B cell (primary cell): ENCODE data around the gene NEO1. TPM values are rescaled to one million over a fixed set of nuclear protein-coding genes. Genes with fewer than 3 reads are reported as not detected.

ENCODE experiments used
- ATAC-seq: fragments of 200-7000 bp; cut with Tn5 transposase; one replicate; pipeline ENCODE4 v1.10.0; 2021; ENCODE audit warnings: low read depth, mild to moderate bottlenecking, moderate number of reproducible peaks, moderate library complexity
- CTCF ChIA-PET: fragments of 350-600 bp; sonication (Branson Sonifier 250); formaldehyde crosslinking; loops from one replicate; lab custom pipeline; 2021; ENCODE audit warnings: antibody characterized with exemption, inconsistent platforms; lab: Charles Lee
- POLR2A ChIA-PET: fragments of 350-600 bp; sonication (Branson Sonifier 250); formaldehyde crosslinking; loops from one replicate; lab custom pipeline; 2021; ENCODE audit warnings: antibody characterized with exemption; lab: Charles Lee
- DNase-seq: peaks from one replicate; pipeline ENCODE4 v3.0.0; 2013
- H2AFZ ChIP-seq: 2 replicates; pipeline ENCODE4 v1.6.1; 2012; ENCODE audit warnings: mild to moderate bottlenecking, low read depth, low read length; ENCODE audit not compliant: insufficient read depth, poor library complexity, severe bottlenecking
- H3K27ac ChIP-seq, 2 donors: 1 replicate in 1 of 2; 2 replicates in 1 of 2; pipeline ENCODE4 v1.5.1; 2012 to 2013; ENCODE audit warnings: low read length in 2 of 2, mild to moderate bottlenecking in 2 of 2, moderate library complexity in 1 of 2
- H3K27me3 ChIP-seq, 4 experiments: fragments of 200-600 bp in 1 of 4; sonication (generic) in 1 of 4; replicated peaks in 1 of 4; 1 replicate in 2 of 4; 2 replicates in 2 of 4; pipeline versions ENCODE4 v1.6.1 to v1.7.0; 2013 to 2016; ENCODE audit warnings: low read length in 3 of 4, mild to moderate bottlenecking in 2 of 4, mixed read lengths in 1 of 4, moderate library complexity in 1 of 4; ENCODE audit not compliant: insufficient read depth in 4 of 4, control insufficient read depth in 3 of 4; ENCODE audit errors: control extremely low read depth in 1 of 4
- H3K36me3 ChIP-seq, 2 experiments: replicated peaks in 1 of 2; 1 replicate in 1 of 2; 2 replicates in 1 of 2; pipeline versions ENCODE4 v1.6.1 to v1.7.1; 2013; ENCODE audit warnings: low read length in 1 of 2; ENCODE audit not compliant: insufficient read depth in 2 of 2, control insufficient read depth in 1 of 2; ENCODE audit errors: control extremely low read depth in 1 of 2, extremely low read depth in 1 of 2
- H3K4me1 ChIP-seq, 2 donors: fragments of 200-600 bp in 1 of 2; sonication (generic) in 1 of 2; 1 replicate in 1 of 2; 2 replicates in 1 of 2; pipeline versions ENCODE4 v1.5.1 to v1.6.1; 2013 to 2017; ENCODE audit warnings: low read length in 2 of 2; ENCODE audit not compliant: control insufficient read depth in 2 of 2, insufficient read depth in 2 of 2
- H3K4me2 ChIP-seq: replicated peaks from 2 replicates; pipeline ENCODE3; 2012; ENCODE audit warnings: mild to moderate bottlenecking, low read depth, low read length; ENCODE audit not compliant: poor library complexity, severe bottlenecking
- H3K4me3 ChIP-seq, 5 experiments: fragments of 200-600 bp in 1 of 5; sonication (generic) in 1 of 5; 1 replicate in 3 of 5; 2 replicates in 2 of 5; pipeline versions ENCODE4 v1.5.1 to v1.7.0; 2011 to 2016; ENCODE audit warnings: low read length in 4 of 5, mild to moderate bottlenecking in 4 of 5, low read depth in 2 of 5, control low read depth in 1 of 5, moderate library complexity in 1 of 5; ENCODE audit not compliant: insufficient read depth in 1 of 5; ENCODE audit errors: control extremely low read depth in 1 of 5, extremely low read depth in 1 of 5
- H3K79me2 ChIP-seq: fragments of 200-600 bp; sonication (generic); one replicate; pipeline ENCODE4 v1.6.0; 2016; ENCODE audit warnings: low read length; ENCODE audit not compliant: control insufficient read depth, insufficient read depth
- H3K9ac ChIP-seq: fragments of 200-600 bp; sonication (generic); 2 replicates; pipeline ENCODE4 v1.6.1; 2017; ENCODE audit warnings: mild to moderate bottlenecking, low read length, moderate library complexity
- H3K9me3 ChIP-seq, 3 donors: one replicate each; pipeline versions ENCODE4 v1.6.1 to v1.7.1; 2013; ENCODE audit warnings: low read length in 2 of 3; ENCODE audit not compliant: control insufficient read depth in 2 of 3, insufficient read depth in 1 of 3; ENCODE audit errors: control extremely low read depth in 1 of 3
- H4K20me1 ChIP-seq: 2 replicates; pipeline ENCODE4 v1.6.0; 2012; ENCODE audit warnings: mild to moderate bottlenecking, low read length; ENCODE audit not compliant: insufficient read depth, control insufficient read depth, poor library complexity, severe bottlenecking
- H3K27ac Mint-ChIP-seq: one replicate; pipeline ENCODE4 v1.8.0; 2021; ENCODE audit warnings: mixed read lengths
- H3K27me3 Mint-ChIP-seq: one replicate; pipeline ENCODE4 v1.8.0; 2021; ENCODE audit warnings: mixed read lengths
- H3K4me1 Mint-ChIP-seq: one replicate; pipeline ENCODE4 v1.8.0; 2021; ENCODE audit warnings: mixed read lengths
- H3K4me3 Mint-ChIP-seq: one replicate; pipeline ENCODE4 v1.8.0; 2021; ENCODE audit warnings: mixed read lengths
- H3K9me3 Mint-ChIP-seq: one replicate; pipeline ENCODE4 v1.8.0; 2022; ENCODE audit warnings: mixed read lengths; ENCODE audit not compliant: insufficient read depth
- EZH2 ChIP-seq: IDR thresholded peaks from 2 replicates; pipeline ENCODE4 v1.6.1; 2012; ENCODE audit warnings: borderline replicate concordance, low read depth, mild to moderate bottlenecking, moderate library complexity, low read length; ENCODE audit not compliant: insufficient read depth, poor library complexity, severe bottlenecking
- WGBS: methylation state at CpG from one replicate; pipeline ENCODE4 v1.1.5; 2013; ENCODE audit warnings: missing lambda C conversion rate; ENCODE audit not compliant: insufficient coverage; 5-methylcytosine and 5-hydroxymethylcytosine counted together
- intact Hi-C: fragments of 100-400 bp; cut with micrococcal nuclease; formaldehyde crosslinking; loops from one replicate; pipeline ENCODE4 v1.10.0; 2022
- polyA plus RNA-seq: library from polyadenylated mRNA; depleted of rRNA; stranded (reverse); fragments of >200 nt; gene quantifications from 2 replicates; pipeline ENCODE4 v1.2.3, GENCODE V29; 2012
- total RNA-seq, 2 donors: library from RNA; stranded (reverse); fragments of 120-200 nt in 1 of 2; gene quantifications; 1 replicate in 1 of 2; 2 replicates in 1 of 2; pipeline versions ENCODE4 v1.2.3 to v1.2.4, GENCODE V29; 2013 to 2022
- TF ChIP-seq, protein P1 (sequence below): fragments of 200-600 bp; IDR thresholded peaks from one replicate; pipeline ENCODE4 v1.8.0; 2022; ENCODE audit warnings: antibody characterized with exemption, mild to moderate bottlenecking

The NEO1 gene
- total and polyA plus RNA-seq, 2 donors (not counting 1 experiment from before 2014, with no cell fraction given): 1.3 to 3.9 TPM

DNA sequence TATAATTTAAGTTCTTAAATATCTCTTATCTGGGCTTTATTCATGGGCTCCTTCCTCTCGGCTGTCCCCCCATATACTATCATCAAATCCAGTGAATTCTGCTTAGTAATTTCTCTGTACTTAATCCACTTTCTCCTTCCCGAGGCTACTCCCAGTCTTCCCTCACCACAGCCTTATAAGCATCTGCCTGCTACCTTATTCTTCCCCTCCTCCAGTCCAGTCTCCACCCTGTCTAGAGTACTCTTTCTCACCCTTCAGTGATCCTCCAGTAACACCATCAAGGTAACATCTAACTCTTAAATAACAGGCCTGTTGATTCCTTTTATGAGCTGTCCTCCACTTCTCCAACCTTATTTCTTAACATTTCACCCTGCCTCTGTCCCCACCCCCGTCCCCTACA is 65.8 kb downstream of the NEO1 start:
- H3K9me3 ChIP-seq: no peaks in the 10 kb centered on the region
- no peak overlapping the region for H3K27ac Mint-ChIP-seq
- H3K4me1 ChIP-seq: no peaks in the 10 kb centered on the region
- no peak overlapping the region for H3K9ac ChIP-seq
- H4K20me1 ChIP-seq: no peaks in the 10 kb centered on the region
- H3K36me3 ChIP-seq: no peaks in the 10 kb centered on the region
- no peak overlapping the region for H3K4me3 Mint-ChIP-seq
- H3K27ac ChIP-seq: no peak overlapping the region
- no peaks in the 10 kb centered on the region for H3K4me1 Mint-ChIP-seq
- intact Hi-C loops: no loop called here
- WGBS: 86% methylated on average over 3 of the region's 3 CpGs
- POLR2A ChIA-PET: no interaction called here
- TF ChIP-seq, protein P1, sequence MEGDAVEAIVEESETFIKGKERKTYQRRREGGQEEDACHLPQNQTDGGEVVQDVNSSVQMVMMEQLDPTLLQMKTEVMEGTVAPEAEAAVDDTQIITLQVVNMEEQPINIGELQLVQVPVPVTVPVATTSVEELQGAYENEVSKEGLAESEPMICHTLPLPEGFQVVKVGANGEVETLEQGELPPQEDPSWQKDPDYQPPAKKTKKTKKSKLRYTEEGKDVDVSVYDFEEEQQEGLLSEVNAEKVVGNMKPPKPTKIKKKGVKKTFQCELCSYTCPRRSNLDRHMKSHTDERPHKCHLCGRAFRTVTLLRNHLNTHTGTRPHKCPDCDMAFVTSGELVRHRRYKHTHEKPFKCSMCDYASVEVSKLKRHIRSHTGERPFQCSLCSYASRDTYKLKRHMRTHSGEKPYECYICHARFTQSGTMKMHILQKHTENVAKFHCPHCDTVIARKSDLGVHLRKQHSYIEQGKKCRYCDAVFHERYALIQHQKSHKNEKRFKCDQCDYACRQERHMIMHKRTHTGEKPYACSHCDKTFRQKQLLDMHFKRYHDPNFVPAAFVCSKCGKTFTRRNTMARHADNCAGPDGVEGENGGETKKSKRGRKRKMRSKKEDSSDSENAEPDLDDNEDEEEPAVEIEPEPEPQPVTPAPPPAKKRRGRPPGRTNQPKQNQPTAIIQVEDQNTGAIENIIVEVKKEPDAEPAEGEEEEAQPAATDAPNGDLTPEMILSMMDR: no peak
- TF ChIP-seq EZH2: no peak
- peaks cover 30% of the 10 kb centered on the region for H3K27me3 Mint-ChIP-seq
- CTCF ChIA-PET: no interaction called here
- H3K9me3 Mint-ChIP-seq: no peaks in the 10 kb centered on the region
- ATAC-seq: no peak
- no peak overlapping the region for H2AFZ ChIP-seq
- H3K79me2 ChIP-seq: no peaks in the 10 kb centered on the region
- H3K27me3 ChIP-seq: peaks cover 0 to 5% (median 2%) of the 10 kb centered on the region in 4 experiments
- no peak overlapping the region for H3K4me2 ChIP-seq
- no peak overlapping the region for H3K4me3 ChIP-seq
- DNase-seq: no peak

DNA sequence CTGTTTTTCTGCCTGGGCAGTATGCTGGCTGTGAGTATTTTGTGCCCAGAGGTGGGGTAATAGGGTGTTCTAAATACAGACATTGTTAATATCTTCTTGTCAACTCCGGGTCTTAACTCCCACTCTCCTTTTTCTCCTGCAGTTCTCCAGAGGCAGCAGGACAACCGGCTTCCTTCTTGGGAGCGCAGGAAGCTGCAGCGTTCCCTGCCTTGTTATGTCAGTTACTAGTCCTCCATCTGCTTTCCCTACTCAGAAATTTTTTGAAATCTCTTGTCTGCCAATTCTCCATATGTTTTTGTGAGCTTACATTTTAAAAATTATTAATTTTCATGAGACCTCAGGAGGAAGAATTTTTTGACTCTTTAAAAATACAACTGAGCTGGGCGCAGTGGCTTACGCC is 67.2 kb downstream of the NEO1 start:
- no peak for ATAC-seq
- no peaks in the 10 kb centered on the region for H3K36me3 ChIP-seq

More for the DNA sequence above, 67.2 kb downstream of the NEO1 start:
- peaks cover 0 to 8% (median 2%) of the 10 kb centered on the region in 4 experiments for H3K27me3 ChIP-seq
- Mint-ChIP-seq H3K4me1 (no peaks in the 10 kb centered on the region), H3K9me3 (no peaks in the 10 kb centered on the region), H3K27ac (no peak overlapping the region), H3K27me3 (peaks cover 32% of the 10 kb centered on the region), H3K4me3 (no peak overlapping the region)
- H3K79me2 ChIP-seq: no peaks in the 10 kb centered on the region
- no peaks in the 10 kb centered on the region for H4K20me1 ChIP-seq
- no peak overlapping the region for H3K9ac ChIP-seq
- DNase-seq: no peak
- no peaks in the 10 kb centered on the region for H3K4me1 ChIP-seq
- ChIA-PET POLR2A (no interaction called here), CTCF (interaction anchor here (1.5 kb wide), 1 partner anchor 9 kb away, joined by 3 read pairs; no protein-coding TSS in a partner anchor)
- no peak overlapping the region for H3K27ac ChIP-seq
- WGBS: 97% methylated on average over 5 of the region's 6 CpGs
- intact Hi-C loops: no loop called here
- TF ChIP-seq, protein P1: no peak
- no peak for TF ChIP-seq EZH2
- no peak overlapping the region for H2AFZ ChIP-seq
- no peak overlapping the region for H3K4me3 ChIP-seq
- H3K9me3 ChIP-seq: no peaks in the 10 kb centered on the region
- H3K4me2 ChIP-seq: no peak overlapping the region
